ENCODE results near the gene NEURL1.
"Not testable (repeated sequence)": the region's sequence is repeated elsewhere in the genome, so short reads cannot be mapped to it uniquely, and the experiment has no call there.

The NEURL1 gene

DNA sequence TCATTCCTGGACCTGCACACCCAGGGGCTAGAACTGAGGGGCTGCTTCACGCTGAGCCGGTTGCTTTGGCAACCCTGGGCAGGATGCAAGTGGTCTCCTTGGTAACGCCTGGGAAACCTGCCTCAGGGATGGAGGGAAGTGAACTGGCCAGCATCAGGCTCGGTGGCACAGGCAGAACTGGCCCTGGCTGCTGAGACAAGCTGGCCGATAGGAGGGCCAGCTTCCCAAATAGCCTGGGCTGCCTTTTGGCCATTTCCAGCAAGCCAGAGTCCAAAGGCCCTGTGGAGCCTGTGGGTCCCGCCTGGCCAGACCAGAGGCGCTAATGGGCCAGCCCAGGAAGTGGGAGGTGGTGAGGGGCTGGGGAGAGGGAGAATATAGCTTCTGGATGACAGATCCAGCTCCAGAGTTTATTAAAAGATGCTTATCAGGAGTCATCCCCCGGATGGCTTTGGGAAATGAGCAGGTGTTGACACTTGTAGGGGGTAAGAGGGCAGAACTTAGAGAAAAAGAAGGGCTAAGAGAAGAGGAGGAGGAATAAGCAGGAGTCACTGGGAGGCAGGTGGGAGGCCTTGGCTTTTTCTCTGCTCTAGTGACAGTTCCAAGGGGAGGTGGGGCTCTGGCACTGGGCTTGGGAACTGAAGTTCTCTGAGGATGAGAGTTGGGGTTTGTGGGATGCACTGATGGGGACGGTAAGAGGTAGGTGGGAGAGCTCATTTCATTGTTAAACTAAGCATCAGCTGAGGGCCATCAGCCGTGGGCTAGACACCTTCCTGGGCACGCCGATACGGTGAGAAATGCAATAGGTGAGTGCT lies 9.6 kb downstream of the NEURL1 start:
- no peak for DNase-seq (ENCODE audit: low spot score)
- no peak overlapping the region for H3K27ac ChIP-seq
- H3K4me3 ChIP-seq, result no peak overlapping the region
- TF ChIP-seq CTCF (IDR thresholded peaks at IDR 0.05), result no peak

DNA sequence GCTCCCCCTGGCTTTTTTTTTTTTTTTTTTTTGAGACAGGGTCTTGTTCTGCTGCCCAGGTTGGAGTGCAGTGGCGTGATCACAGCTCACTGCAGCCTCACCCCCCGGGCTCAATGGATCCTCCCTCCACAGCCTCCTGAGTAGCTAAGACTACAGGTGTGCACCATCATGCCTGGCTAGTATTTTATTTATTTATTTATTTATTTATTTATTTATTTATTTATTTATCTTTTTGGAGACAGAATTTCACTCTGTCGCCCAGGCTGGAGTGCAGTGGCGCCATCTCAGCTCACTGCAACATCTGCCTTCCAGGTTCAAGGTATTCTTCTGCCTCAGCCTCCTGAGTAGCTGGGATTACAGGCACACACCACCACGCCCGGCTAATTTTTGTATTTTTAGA lies 10.3 kb downstream of the NEURL1 start:
- not testable (repeated sequence) for DNase-seq (ENCODE audit: low spot score); H3K27ac ChIP-seq; H3K4me3 ChIP-seq

DNA sequence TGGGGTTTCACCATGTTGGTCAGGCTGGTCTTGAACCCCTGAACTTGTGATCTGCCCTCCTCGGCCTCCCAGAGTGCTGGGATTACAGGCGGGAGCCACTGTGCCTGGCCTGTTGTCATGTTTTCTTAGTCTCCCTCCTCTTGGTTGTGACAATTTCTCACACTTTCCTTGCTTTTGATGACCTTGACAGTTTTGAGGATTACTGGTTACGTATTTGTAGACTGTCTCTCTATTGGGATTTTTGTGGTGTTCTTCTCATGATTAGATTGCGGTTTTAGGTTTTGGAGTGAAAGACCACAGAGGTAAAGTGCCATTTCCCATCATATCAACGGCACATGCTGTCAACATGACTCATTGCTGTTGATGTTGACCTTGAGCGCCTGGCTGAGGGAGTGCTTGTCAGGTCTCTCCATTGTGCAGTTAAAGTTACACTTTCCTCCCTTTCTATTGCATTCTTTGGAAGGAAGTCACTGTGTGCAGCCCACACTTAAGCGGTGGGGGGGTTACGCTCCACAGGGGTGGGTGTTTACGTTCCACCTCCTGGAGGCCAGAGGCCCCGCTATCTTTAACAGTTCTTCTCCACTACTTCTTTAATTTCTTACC lies 10.8 kb downstream of the NEURL1 start:
- Histone ChIP-seq H3K27ac (no peak overlapping the region), H3K4me3 (no peak overlapping the region)
- TF ChIP-seq CTCF (IDR thresholded peaks at IDR 0.05), result no peak
- DNase-seq (ENCODE audit: low spot score), result no peak

GRCh38 chr10:103506061-103506460 lies 12.6 kb downstream of the NEURL1 start:
- peak; percentile 67 for DNase-seq (ENCODE audit: low spot score)
- Histone ChIP-seq H3K27ac (no peak overlapping the region), H3K4me3 (no peak overlapping the region)
- no peak for TF ChIP-seq CTCF (IDR thresholded peaks at IDR 0.05)

GRCh38 chr10:103507235-103508191 lies 14.0 kb downstream of the NEURL1 start:
- H3K27ac ChIP-seq, result no peak overlapping the region

DNA sequence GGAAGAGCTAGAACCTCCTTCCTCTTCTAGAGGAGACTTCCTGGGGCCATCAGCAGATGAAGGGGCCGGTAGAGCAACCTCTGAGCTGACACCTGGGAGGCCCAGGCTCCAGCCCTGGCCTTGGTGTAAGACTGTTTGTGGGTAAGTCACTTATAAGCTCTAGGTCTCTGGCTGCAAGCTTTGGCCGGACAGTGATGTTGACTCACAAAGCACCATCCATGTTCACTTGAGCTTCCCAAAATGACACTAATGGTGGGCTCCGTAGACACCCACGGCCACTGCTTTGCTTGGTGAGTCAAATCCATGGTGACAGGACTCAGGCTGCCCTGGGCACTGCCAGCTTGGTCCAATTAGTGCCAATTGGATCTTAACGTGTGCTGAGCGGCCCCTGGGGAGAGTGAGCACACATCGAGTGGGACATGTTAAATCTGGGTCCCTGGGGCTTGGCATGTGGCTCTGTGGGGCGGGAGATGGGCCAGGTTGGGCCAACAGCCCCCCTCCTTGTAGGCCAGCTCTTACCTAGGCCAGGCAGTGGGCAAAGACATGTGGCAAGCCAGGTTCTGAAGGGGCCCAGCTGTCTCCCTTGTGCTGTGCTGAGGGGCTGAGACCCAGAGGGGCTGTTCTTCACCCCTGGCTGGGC lies 16.7 kb downstream of the NEURL1 start:
- H3K27ac ChIP-seq, result no peak overlapping the region
- TF ChIP-seq CTCF (IDR thresholded peaks at IDR 0.05), result no peak
- no peak for DNase-seq (ENCODE audit: low spot score)
- no peak overlapping the region for H3K4me3 ChIP-seq

More at GRCh38 chr10:103507235-103508191, 14.0 kb downstream of the NEURL1 start:
- DNase-seq (ENCODE audit: low spot score), result peak; percentile 41
- no peak for TF ChIP-seq CTCF (IDR thresholded peaks at IDR 0.05)
- no peak overlapping the region for H3K4me3 ChIP-seq

Data from coronary artery (tissue), 2 donors.